PC-9 (cell line): ENCODE data around the gene NEURL3. TPM values are rescaled to one million over a fixed set of nuclear protein-coding genes. Genes with fewer than 3 reads are reported as not detected.

Experiments used
- BruUV-seq: library from RNA; stranded (reverse); fragments of 400-500 nt; replicated peaks from 2 replicates; lab custom pipeline; 2021; lab: Mats Ljungman, UMichigan
- CTCF ChIA-PET: fragments of 300-600 bp; sonication (Branson Sonifier 250); formaldehyde crosslinking; loops from one replicate; lab custom pipeline; 2022; ENCODE audit warnings: antibody characterized with exemption; lab: Charles Lee
- POLR2A ChIA-PET: fragments of 300-600 bp; sonication (Branson Sonifier 250); formaldehyde crosslinking; loops from one replicate; lab custom pipeline; 2022; ENCODE audit warnings: antibody characterized with exemption; ENCODE audit not compliant: unreplicated experiment; lab: Charles Lee
- DNase-seq, 2 experiments: peaks; one replicate each; pipeline versions ENCODE4 v3.0.0 to v3.0.0-alpha.2; 2015 to 2022; ENCODE audit warnings: mixed read lengths in 1 of 2
- H2AFZ ChIP-seq: fragments of 200-600 bp; sonication (generic); 2 replicates; pipeline ENCODE4 v1.8.1; 2017; ENCODE audit warnings: antibody characterized with exemption
- H3F3A ChIP-seq: fragments of 200-600 bp; sonication (generic); 2 replicates; pipeline ENCODE4 v1.8.1; 2017; ENCODE audit warnings: antibody characterized with exemption, mild to moderate bottlenecking, low read depth; ENCODE audit not compliant: insufficient read depth
- H3K27ac ChIP-seq: fragments of 200-600 bp; sonication (generic); 2 replicates; pipeline ENCODE4 v1.6.1; 2016; ENCODE audit warnings: mixed run types
- H3K27me3 ChIP-seq: fragments of 200-600 bp; sonication (generic); 2 replicates; pipeline ENCODE4 v1.6.1; 2016; ENCODE audit warnings: low read depth, mixed run types; ENCODE audit not compliant: insufficient read depth
- H3K36me3 ChIP-seq: fragments of 200-600 bp; sonication (generic); 2 replicates; pipeline ENCODE4 v1.6.1; 2016; ENCODE audit warnings: low read depth, mixed run types
- H3K4me1 ChIP-seq: fragments of 200-600 bp; sonication (generic); replicated peaks from 2 replicates; pipeline ENCODE4 v1.6.1; 2016; ENCODE audit warnings: mixed run types; ENCODE audit not compliant: insufficient read depth
- H3K4me2 ChIP-seq: fragments of 200-600 bp; sonication (generic); 2 replicates; pipeline ENCODE4 v1.6.1; 2017; ENCODE audit warnings: mixed run types
- H3K4me3 ChIP-seq: fragments of 200-600 bp; sonication (generic); 2 replicates; pipeline ENCODE4 v1.6.1; 2016; ENCODE audit warnings: mixed run types
- H3K79me2 ChIP-seq: fragments of 200-600 bp; sonication (generic); 2 replicates; pipeline ENCODE4 v1.6.1; 2017; ENCODE audit warnings: low read depth, mixed run types
- H3K9me2 ChIP-seq: fragments of 200-600 bp; sonication (generic); 2 replicates; pipeline ENCODE4 v1.8.1; 2017; ENCODE audit warnings: mild to moderate bottlenecking; ENCODE audit not compliant: insufficient read depth
- H3K9me3 ChIP-seq: fragments of 200-600 bp; sonication (generic); 2 replicates; pipeline ENCODE4 v1.8.1; 2016; ENCODE audit warnings: low read depth; ENCODE audit not compliant: insufficient read depth
- H4K20me1 ChIP-seq: fragments of 200-600 bp; sonication (generic); 2 replicates; pipeline ENCODE4 v1.8.1; 2017; ENCODE audit not compliant: insufficient read depth
- EZH2 ChIP-seq: fragments of 200-600 bp; sonication (generic); IDR thresholded peaks from 2 replicates; pipeline ENCODE4 v1.8.0; 2017; ENCODE audit warnings: antibody characterized with exemption, low read depth
- intact Hi-C: fragments of 100-400 bp; cut with micrococcal nuclease; formaldehyde crosslinking; loops from one replicate; pipeline ENCODE4 v1.10.0; 2022; ENCODE audit not compliant: unreplicated experiment
- total RNA-seq: library from RNA; stranded (reverse); gene quantifications from 2 replicates; pipeline ENCODE4 v1.2.3, GENCODE V29; 2021
- TF ChIP-seq, protein P1 (sequence below): fragments of 200-600 bp; sonication (generic); conservative IDR thresholded peaks from 2 replicates; pipeline ENCODE4 v1.6.1; 2017; ENCODE audit warnings: mixed run types, antibody characterized with exemption, mild to moderate bottlenecking, moderate library complexity

The NEURL3 gene
- total RNA-seq, 1 experiment from 2014 or later, result 0.48 TPM

DNA sequence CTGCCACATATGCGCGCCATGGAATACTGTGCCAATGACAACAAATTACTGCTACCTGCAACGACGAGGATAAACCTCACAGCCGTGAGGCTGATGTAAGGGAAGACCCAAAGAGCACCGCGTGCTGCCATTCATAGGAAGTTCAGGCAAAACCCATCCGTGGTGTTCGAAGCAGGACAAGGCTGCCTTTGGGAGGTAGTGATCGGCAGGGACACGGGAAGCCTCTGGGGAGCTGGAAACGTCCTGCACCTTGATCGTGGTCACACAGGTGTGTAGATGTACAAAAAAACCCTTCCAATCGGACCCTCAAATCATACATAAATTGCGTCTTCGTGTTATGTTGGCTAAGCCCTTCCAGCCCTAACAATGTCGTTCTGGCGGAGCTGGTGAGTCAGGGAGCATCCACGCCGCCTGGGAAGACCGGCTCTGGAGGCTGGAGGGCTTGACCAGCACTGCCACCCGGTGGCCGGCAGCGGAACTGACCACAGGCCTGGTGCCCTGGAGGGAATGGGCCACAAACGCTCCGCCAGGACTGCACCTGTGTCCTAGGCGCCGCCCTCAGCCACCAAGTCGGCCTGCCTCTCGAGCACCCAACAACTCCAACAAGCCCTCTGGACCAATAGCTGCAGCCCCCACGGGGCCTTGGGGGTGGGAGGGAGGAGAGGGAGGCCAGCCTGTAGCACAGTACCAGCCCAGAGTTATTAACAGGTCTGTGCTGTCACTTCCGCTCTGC lies 4.1 kb upstream of the NEURL3 start:
- Histone ChIP-seq H4K20me1 (no peaks in the 10 kb centered on the region), H3K9me3 (no peaks in the 10 kb centered on the region), H3K4me2 (peak overlapping the region; percentile 39), H3K4me3 (no peak overlapping the region), H2AFZ (no peak overlapping the region), H3F3A (peaks cover 30% of the 10 kb centered on the region), H3K36me3 (no peaks in the 10 kb centered on the region), H3K4me1 (peaks cover 40% of the 10 kb centered on the region), H3K27me3 (no peaks in the 10 kb centered on the region), H3K9me2 (no peaks in the 10 kb centered on the region), H3K27ac (no peak overlapping the region), H3K79me2 (no peaks in the 10 kb centered on the region)
- intact Hi-C loops, result loop anchor here (1.0 to 10.0 kb wide), 8 partner anchors 45 to 370 kb away; partner anchors contain the start of genes ASTL, CIAO1, SNRNP200 and STARD7
- DNase-seq, result peak; percentile 82 to 94
- no peak for TF ChIP-seq EZH2
- TF ChIP-seq, protein P1, sequence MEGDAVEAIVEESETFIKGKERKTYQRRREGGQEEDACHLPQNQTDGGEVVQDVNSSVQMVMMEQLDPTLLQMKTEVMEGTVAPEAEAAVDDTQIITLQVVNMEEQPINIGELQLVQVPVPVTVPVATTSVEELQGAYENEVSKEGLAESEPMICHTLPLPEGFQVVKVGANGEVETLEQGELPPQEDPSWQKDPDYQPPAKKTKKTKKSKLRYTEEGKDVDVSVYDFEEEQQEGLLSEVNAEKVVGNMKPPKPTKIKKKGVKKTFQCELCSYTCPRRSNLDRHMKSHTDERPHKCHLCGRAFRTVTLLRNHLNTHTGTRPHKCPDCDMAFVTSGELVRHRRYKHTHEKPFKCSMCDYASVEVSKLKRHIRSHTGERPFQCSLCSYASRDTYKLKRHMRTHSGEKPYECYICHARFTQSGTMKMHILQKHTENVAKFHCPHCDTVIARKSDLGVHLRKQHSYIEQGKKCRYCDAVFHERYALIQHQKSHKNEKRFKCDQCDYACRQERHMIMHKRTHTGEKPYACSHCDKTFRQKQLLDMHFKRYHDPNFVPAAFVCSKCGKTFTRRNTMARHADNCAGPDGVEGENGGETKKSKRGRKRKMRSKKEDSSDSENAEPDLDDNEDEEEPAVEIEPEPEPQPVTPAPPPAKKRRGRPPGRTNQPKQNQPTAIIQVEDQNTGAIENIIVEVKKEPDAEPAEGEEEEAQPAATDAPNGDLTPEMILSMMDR, result peak; percentile 100
- POLR2A ChIA-PET, result no interaction called here
- CTCF ChIA-PET, result interaction anchor here (0.6 to 4.6 kb wide), 9 partner anchors 9 to 517 kb away, joined by 3 to 35 read pairs (median 4); no protein-coding TSS in a partner anchor
- BruUV-seq, result no TSS peak

DNA sequence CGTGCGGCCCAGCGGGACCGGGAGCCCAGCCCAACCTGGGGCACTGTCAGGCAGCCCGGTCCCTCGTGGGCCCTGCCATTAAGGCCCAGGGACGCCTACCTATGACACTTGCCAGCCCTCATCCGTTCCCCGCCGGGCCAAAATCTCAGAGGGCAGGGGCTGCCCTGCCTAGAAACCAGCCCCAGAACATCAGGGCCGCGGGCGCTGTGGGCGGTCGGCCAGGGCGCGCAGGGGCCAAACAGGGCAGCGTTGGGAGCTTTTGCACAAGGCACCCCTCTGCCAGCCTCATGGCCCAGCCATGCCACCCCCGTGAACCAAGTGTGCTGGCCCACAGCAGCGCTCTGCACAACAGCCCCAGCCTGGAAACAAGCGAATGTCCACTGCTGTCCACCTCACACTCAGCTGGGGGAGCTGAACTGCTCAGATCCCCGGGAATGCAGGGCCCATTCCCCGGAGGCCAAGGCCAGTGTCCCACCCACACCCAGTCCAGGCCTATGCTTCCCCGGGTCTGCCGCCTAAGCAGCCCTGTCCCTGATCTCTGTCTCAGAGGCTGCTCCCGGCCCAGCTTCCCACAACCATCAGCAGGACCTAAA lies 3.5 kb upstream of the NEURL3 start:
- Histone ChIP-seq H3K27ac (no peak overlapping the region), H3K9me2 (no peaks in the 10 kb centered on the region), H4K20me1 (no peaks in the 10 kb centered on the region), H3K4me3 (no peak overlapping the region), H3K27me3 (no peaks in the 10 kb centered on the region), H3K4me2 (peak overlapping the region; percentile 62), H3K79me2 (no peaks in the 10 kb centered on the region), H3K4me1 (peaks cover 46% of the 10 kb centered on the region), H2AFZ (no peak overlapping the region), H3K9me3 (no peaks in the 10 kb centered on the region), H3F3A (peaks cover 30% of the 10 kb centered on the region), H3K36me3 (no peaks in the 10 kb centered on the region)
- intact Hi-C loops, result loop anchor here (1.0 to 10.0 kb wide), 8 partner anchors 46 to 370 kb away; partner anchors contain the start of genes ASTL, CIAO1, SNRNP200 and STARD7
- no peak for TF ChIP-seq EZH2
- TF ChIP-seq, protein P1, result no peak
- ChIA-PET CTCF (interaction anchor here (0.6 to 4.6 kb wide), 8 partner anchors 9 to 516 kb away, joined by 3 to 35 read pairs (median 4); no protein-coding TSS in a partner anchor), POLR2A (no interaction called here)
- no TSS peak for BruUV-seq
- no peak for DNase-seq

DNA sequence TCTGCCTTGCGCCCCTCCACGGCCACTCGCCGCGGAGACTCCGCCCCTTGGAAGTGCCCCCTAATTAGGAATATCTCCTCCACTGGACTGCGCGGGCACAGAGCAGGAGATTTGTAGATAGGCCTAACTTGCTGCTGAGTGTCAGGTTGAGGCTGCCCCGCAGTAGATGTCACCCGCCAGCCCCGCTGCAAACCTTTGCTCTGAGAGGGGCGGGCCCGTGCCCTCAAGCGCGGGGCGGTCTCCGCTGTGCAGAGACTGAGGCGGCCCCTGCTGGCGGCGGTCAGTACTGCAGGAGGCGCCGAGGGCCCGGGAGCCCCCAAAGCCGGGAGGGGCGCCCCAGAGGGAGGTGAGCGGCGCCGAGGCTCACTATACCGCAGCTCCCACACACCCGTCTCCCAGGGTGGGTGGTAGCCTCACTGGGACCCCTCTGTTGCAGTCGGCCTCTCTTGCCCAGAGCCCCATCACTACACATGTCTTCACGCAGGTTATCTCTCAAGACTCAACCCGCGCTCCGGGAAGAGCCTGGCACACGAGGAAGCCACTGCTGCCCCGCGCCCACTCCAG lies 2.9 kb upstream of the NEURL3 start:
- no peaks in the 10 kb centered on the region for H3K79me2 ChIP-seq
- peak; percentile 52 to 79 for DNase-seq
- peaks cover 52% of the 10 kb centered on the region for H3K4me1 ChIP-seq
- intact Hi-C loops, result loop anchor here (2.0 to 10.0 kb wide), 3 partner anchors 241 to 369 kb away; partner anchors contain the start of genes ASTL, CIAO1 and STARD7
- no peaks in the 10 kb centered on the region for H3K9me3 ChIP-seq
- H3K9me2 ChIP-seq, result no peaks in the 10 kb centered on the region
- peaks cover 30% of the 10 kb centered on the region for H3F3A ChIP-seq
- POLR2A ChIA-PET, result no interaction called here
- H3K4me3 ChIP-seq, result no peak overlapping the region
- no peak overlapping the region for H2AFZ ChIP-seq
- H3K36me3 ChIP-seq, result no peaks in the 10 kb centered on the region
- H4K20me1 ChIP-seq, result no peaks in the 10 kb centered on the region
- TF ChIP-seq EZH2, result no peak
- TF ChIP-seq, protein P1, result peak; percentile 100
- no peak overlapping the region for H3K27ac ChIP-seq
- H3K4me2 ChIP-seq, result peak overlapping the region; percentile 62
- no peaks in the 10 kb centered on the region for H3K27me3 ChIP-seq
- CTCF ChIA-PET, result interaction anchor here (1.1 to 4.6 kb wide), 2 partner anchors 100 to 104 kb away, joined by 3 to 35 read pairs; no protein-coding TSS in a partner anchor
- no TSS peak for BruUV-seq
